HepG2 (cell line): Measurements from ENCODE around the gene ART4. TPM values are rescaled to one million over a fixed set of nuclear protein-coding genes. Genes with fewer than 3 reads are reported as not detected.

Source experiments
- AHR ChIP-seq: IDR thresholded peaks from 2 replicates; pipeline ENCODE4 v1.6.1; 2018; ENCODE audit warnings: missing genetic modification reagents, missing compliant biosample characterization
- ATF7 ChIP-seq, 2 experiments: fragments of 450-650 bp in 1 of 2; sonication (generic) in 1 of 2; formaldehyde crosslinking in 1 of 2; IDR thresholded peaks; 2 replicates each; pipeline versions ENCODE4 v1.4.0 to v1.6.1; 2016 to 2020; ENCODE audit warnings: antibody characterized with exemption in 1 of 2, mild to moderate bottlenecking in 1 of 2, missing genetic modification reagents in 1 of 2
- HNF4G ChIP-seq, 2 experiments: sonication (generic) in 1 of 2; formaldehyde crosslinking in 1 of 2; IDR thresholded peaks; 2 replicates each; pipeline versions ENCODE4 v1.4.0 to v1.6.1; 2011 to 2020; ENCODE audit warnings: borderline replicate concordance in 2 of 2, low read depth in 2 of 2, mild to moderate bottlenecking in 2 of 2, low read length in 1 of 2, missing genetic modification reagents in 1 of 2, moderate library complexity in 1 of 2
- HNRNPLL ChIP-seq: fragments of 200-400 bp; formaldehyde crosslinking; IDR thresholded peaks from 2 replicates; pipeline ENCODE4 v1.6.1; 2017; ENCODE audit warnings: mild to moderate bottlenecking, low read depth, low read length; ENCODE audit not compliant: poor library complexity, severe bottlenecking
- MIER3 ChIP-seq: IDR thresholded peaks from 2 replicates; pipeline ENCODE4 v1.6.1; 2016; ENCODE audit warnings: missing compliant biosample characterization, borderline replicate concordance
- MTA1 ChIP-seq: sonication (generic); formaldehyde crosslinking; IDR thresholded peaks from 2 replicates; pipeline ENCODE4 v1.4.0; 2020; ENCODE audit warnings: missing genetic modification reagents, mild to moderate bottlenecking, borderline replicate concordance
- PAWR ChIP-seq: sonication (generic); formaldehyde crosslinking; IDR thresholded peaks from 2 replicates; pipeline ENCODE4 v1.4.0; 2020; ENCODE audit warnings: missing genetic modification reagents, mild to moderate bottlenecking, borderline replicate concordance
- PCBP2 ChIP-seq: fragments of 200-400 bp; formaldehyde crosslinking; optimal IDR thresholded peaks from 2 replicates; pipeline ENCODE3; 2018; ENCODE audit warnings: low read length, low read depth; ENCODE audit not compliant: poor library complexity, severe bottlenecking
- PHF20 ChIP-seq: sonication (generic); formaldehyde crosslinking; IDR thresholded peaks from 2 replicates; pipeline ENCODE4 v1.5.0; 2020; ENCODE audit warnings: mild to moderate bottlenecking, missing genetic modification reagents
- PLRG1 ChIP-seq: fragments of 450-650 bp; conservative IDR thresholded peaks from 2 replicates; pipeline ENCODE4 v1.6.1; 2016
- POLR2G ChIP-seq: fragments of 200-400 bp; formaldehyde crosslinking; IDR thresholded peaks from 2 replicates; pipeline ENCODE4 v1.6.1; 2018; ENCODE audit warnings: mild to moderate bottlenecking, low read depth, low read length, moderate library complexity
- RARA ChIP-seq: IDR thresholded peaks from 2 replicates; pipeline ENCODE4 v1.6.1; 2016; ENCODE audit warnings: missing genetic modification reagents, missing compliant biosample characterization
- SNAPC2 ChIP-seq: sonication (generic); formaldehyde crosslinking; IDR thresholded peaks from 2 replicates; pipeline ENCODE4 v1.8.1; 2022; ENCODE audit warnings: mild to moderate bottlenecking, missing genetic modification reagents
- TARDBP ChIP-seq: sonication (generic); formaldehyde crosslinking; IDR thresholded peaks from 2 replicates; pipeline ENCODE4 v1.8.0; 2022; ENCODE audit warnings: mild to moderate bottlenecking, missing genetic modification reagents
- ZBTB38 ChIP-seq: sonication (generic); formaldehyde crosslinking; IDR thresholded peaks from 2 replicates; pipeline ENCODE4 v1.5.1; 2020; ENCODE audit warnings: mild to moderate bottlenecking, missing genetic modification reagents
- ZKSCAN8 ChIP-seq: IDR thresholded peaks from 2 replicates; pipeline ENCODE4 v1.6.1; 2016; ENCODE audit warnings: borderline replicate concordance, missing genetic modification reagents, missing compliant biosample characterization
- ZMYM4 ChIP-seq: sonication (generic); formaldehyde crosslinking; IDR thresholded peaks from 2 replicates; pipeline ENCODE4 v1.8.1; 2023; ENCODE audit warnings: mild to moderate bottlenecking, missing genetic modification reagents
- ZNF160 ChIP-seq: sonication (generic); formaldehyde crosslinking; IDR thresholded peaks from 2 replicates; pipeline ENCODE4 v1.8.0; 2022; ENCODE audit warnings: mild to moderate bottlenecking, inconsistent platforms, missing genetic modification reagents
- ZNF205 ChIP-seq: IDR thresholded peaks from 2 replicates; pipeline ENCODE4 v1.6.1; 2018; ENCODE audit warnings: missing biosample characterization, missing genetic modification reagents
- ZNF33B ChIP-seq: sonication (generic); formaldehyde crosslinking; IDR thresholded peaks from 2 replicates; pipeline ENCODE4 v1.5.1; 2020; ENCODE audit warnings: mild to moderate bottlenecking, missing genetic modification reagents
- ZNF451 ChIP-seq: sonication (generic); formaldehyde crosslinking; IDR thresholded peaks from 2 replicates; pipeline ENCODE4 v1.5.0; 2020; ENCODE audit warnings: mild to moderate bottlenecking, missing genetic modification reagents
- ZNF460 ChIP-seq: sonication (generic); formaldehyde crosslinking; IDR thresholded peaks from 2 replicates; pipeline ENCODE4 v1.5.1; 2020; ENCODE audit warnings: missing genetic modification reagents, mild to moderate bottlenecking, borderline replicate concordance
- ZNF468 ChIP-seq: sonication (generic); formaldehyde crosslinking; IDR thresholded peaks from 2 replicates; pipeline ENCODE4 v1.8.0; 2022; ENCODE audit warnings: mild to moderate bottlenecking, moderate library complexity, missing genetic modification reagents
- polyA plus RNA-seq, 8 experiments: library from polyadenylated mRNA; depleted of rRNA in 3 of 8; stranded (reverse) in 7 of 8; unstranded in 1 of 8; fragments of >200 nt; fragmentation: Illumina TruSeq in 4 of 8; extraction: Trizol in 4 of 8; gene quantifications; 2 replicates each; pipeline versions ENCODE4 v1.2.1 to v1.2.3, GENCODE V29; 2011 to 2016; ENCODE audit warnings: low read depth in 4 of 8, missing spikeins in 1 of 8, mixed read lengths in 1 of 8; ENCODE audit not compliant: insufficient read depth in 1 of 8
- total RNA-seq, 5 experiments: library from RNA; depleted of rRNA; stranded (reverse); fragments of >200 nt; fragmentation: Illumina TruSeq; extraction: Trizol; gene quantifications; 2 replicates each; pipeline ENCODE4 v1.2.3, GENCODE V29; 2016; ENCODE audit warnings: low read depth in 1 of 5
- TF ChIP-seq, protein P1 (sequence below): IDR thresholded peaks from 2 replicates; pipeline ENCODE4 v1.6.1; 2016; ENCODE audit warnings: control low read depth
- TF ChIP-seq, protein P2 (sequence below): sonication (generic); formaldehyde crosslinking; IDR thresholded peaks from 2 replicates; pipeline ENCODE4 v1.4.0; 2020; ENCODE audit warnings: low read depth, mild to moderate bottlenecking, missing genetic modification reagents
- TF ChIP-seq, protein P3 (sequence below): sonication (generic); formaldehyde crosslinking; IDR thresholded peaks from 2 replicates; pipeline ENCODE4 v1.8.0; 2022; ENCODE audit warnings: mild to moderate bottlenecking, missing genetic modification reagents, moderate library complexity
- TF ChIP-seq, protein P4 (sequence below): sonication (generic); formaldehyde crosslinking; IDR thresholded peaks from 2 replicates; pipeline ENCODE4 v1.8.1; 2023; ENCODE audit warnings: missing genetic modification reagents, inconsistent platforms, borderline replicate concordance

The ART4 gene
- total and polyA plus RNA-seq, 2 of the 13 experiments (the other 11 are each of a cell fraction or from before 2014, with no cell fraction given): 17.6 to 20.3 TPM

DNA sequence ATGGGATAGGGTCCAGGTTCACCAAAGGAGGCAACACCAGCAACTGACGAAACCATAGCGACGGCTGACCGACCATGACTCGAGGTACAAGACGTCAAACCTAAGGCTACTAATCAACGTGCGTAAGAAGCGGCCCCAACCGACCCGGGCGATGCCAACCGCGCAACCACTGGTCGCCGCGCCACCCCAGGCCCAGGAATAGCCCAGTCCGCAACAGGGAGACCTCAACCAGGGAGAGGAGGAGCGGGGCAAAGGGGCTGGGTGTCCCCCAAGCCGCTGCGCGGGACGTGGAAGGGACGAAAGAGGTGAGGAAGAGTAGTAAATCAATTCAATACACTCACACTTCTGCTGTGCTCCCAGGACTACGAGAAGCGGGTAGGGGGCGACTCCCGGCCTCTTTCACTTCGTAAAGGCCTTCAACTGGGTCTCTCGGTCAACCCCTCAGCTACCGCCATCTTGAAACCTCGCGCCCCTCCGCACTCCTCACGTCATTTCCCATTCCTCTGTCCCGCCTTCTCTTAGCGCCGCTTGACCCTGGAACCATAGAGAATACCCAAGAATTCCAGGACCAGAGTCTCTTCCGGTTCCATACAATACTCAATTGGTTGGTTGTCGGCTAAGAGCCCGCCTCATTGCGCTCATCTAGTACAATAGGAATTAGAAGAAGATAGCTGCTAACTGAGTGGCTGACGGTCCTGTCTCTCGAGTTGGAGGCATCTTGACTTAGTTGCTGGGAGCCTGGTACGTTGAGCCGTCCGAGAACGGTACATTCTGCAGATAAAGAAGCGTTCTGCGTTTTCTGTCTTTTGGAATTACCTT, 40.1 kb downstream of the ART4 start, which contains the start of the genes C12orf60 and WBP11 (continued):
- TF ChIP-seq POLR2G (peak; percentile 93), RARA (CRISPR knock-in tag) (no peak), MIER3 (CRISPR knock-in tag) (no peak; the same call in 1 of the 2 replicates), ZNF451 (CRISPR knock-in tag) (no peak), ZNF160 (no peak), SNAPC2 (CRISPR knock-in tag) (no peak), TARDBP (no peak; the same call in 1 of the 2 replicates), ZNF460 (CRISPR knock-in tag) (no peak), ZNF205 (no peak; the same call in 1 of the 2 replicates), PLRG1 (no peak), ATF7 (IDR thresholded peaks at IDR 0.05) (no peak), ATF7 (CRISPR knock-in tag; IDR thresholded peaks at IDR 0.05) (no peak), MTA1 (CRISPR knock-in tag) (no peak), ZNF33B (CRISPR knock-in tag) (no peak), PCBP2 (no peak), PHF20 (CRISPR knock-in tag) (peak; percentile 83), ZKSCAN8 (CRISPR knock-in tag) (no peak), PAWR (CRISPR knock-in tag) (no peak), ZBTB38 (CRISPR knock-in tag) (no peak), ZMYM4 (CRISPR knock-in tag) (peak; percentile 95), HNRNPLL (peak; percentile 86), AHR (CRISPR knock-in tag) (no peak), ZNF468 (no peak), HNF4G (IDR thresholded peaks at IDR 0.05; ENCODE audit: borderline replicate concordance, low read depth, low read length) (peak; percentile 20; the same call in 1 of the 2 replicates), HNF4G (CRISPR knock-in tag; IDR thresholded peaks at IDR 0.05; ENCODE audit: borderline replicate concordance, low read depth) (no peak)
- TF ChIP-seq, protein P1, sequence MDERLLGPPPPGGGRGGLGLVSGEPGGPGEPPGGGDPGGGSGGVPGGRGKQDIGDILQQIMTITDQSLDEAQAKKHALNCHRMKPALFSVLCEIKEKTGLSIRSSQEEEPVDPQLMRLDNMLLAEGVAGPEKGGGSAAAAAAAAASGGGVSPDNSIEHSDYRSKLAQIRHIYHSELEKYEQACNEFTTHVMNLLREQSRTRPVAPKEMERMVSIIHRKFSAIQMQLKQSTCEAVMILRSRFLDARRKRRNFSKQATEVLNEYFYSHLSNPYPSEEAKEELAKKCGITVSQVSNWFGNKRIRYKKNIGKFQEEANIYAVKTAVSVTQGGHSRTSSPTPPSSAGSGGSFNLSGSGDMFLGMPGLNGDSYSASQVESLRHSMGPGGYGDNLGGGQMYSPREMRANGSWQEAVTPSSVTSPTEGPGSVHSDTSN: peak; percentile 92
- TF ChIP-seq, protein P2, sequence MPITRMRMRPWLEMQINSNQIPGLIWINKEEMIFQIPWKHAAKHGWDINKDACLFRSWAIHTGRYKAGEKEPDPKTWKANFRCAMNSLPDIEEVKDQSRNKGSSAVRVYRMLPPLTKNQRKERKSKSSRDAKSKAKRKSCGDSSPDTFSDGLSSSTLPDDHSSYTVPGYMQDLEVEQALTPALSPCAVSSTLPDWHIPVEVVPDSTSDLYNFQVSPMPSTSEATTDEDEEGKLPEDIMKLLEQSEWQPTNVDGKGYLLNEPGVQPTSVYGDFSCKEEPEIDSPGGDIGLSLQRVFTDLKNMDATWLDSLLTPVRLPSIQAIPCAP: no peak
- TF ChIP-seq, protein P3, sequence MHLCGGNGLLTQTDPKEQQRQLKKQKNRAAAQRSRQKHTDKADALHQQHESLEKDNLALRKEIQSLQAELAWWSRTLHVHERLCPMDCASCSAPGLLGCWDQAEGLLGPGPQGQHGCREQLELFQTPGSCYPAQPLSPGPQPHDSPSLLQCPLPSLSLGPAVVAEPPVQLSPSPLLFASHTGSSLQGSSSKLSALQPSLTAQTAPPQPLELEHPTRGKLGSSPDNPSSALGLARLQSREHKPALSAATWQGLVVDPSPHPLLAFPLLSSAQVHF (CRISPR knock-in tag): no peak
- TF ChIP-seq, protein P4, sequence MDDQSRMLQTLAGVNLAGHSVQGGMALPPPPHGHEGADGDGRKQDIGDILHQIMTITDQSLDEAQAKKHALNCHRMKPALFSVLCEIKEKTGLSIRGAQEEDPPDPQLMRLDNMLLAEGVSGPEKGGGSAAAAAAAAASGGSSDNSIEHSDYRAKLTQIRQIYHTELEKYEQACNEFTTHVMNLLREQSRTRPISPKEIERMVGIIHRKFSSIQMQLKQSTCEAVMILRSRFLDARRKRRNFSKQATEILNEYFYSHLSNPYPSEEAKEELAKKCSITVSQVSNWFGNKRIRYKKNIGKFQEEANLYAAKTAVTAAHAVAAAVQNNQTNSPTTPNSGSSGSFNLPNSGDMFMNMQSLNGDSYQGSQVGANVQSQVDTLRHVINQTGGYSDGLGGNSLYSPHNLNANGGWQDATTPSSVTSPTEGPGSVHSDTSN (CRISPR knock-in tag): no peak; the same call in 1 of the 2 replicates
